ENCODE measurements around the gene SLFN12. TPM values are rescaled to one million over a fixed set of nuclear protein-coding genes. Genes with fewer than 3 reads are reported as not detected.
"Not testable (repeated sequence)": the region's sequence is repeated elsewhere in the genome, so short reads cannot be mapped to it uniquely, and the experiment has no call there.

Gene SLFN12
- total RNA-seq, 2 experiments from 2014 or later, result 0.06 TPM; not detected in 1

GRCh38 chr17:35407531-35407930 lies 24.8 kb downstream of the SLFN12 start:
- BruUV-seq (replicated peaks), result no TSS peak
- Histone ChIP-seq H3K4me3 (ENCODE audit: low read depth, low read length, poor library complexity, severe bottlenecking) (no peak overlapping the region), H3K9me2 (ENCODE audit: insufficient read depth, low read length) (no peaks in the 10 kb centered on the region), H3K9me3 (ENCODE audit: low read length) (no peaks in the 10 kb centered on the region), H3K4me2 (ENCODE audit: low read length) (no peak overlapping the region), H3K27ac (ENCODE audit: low read depth, low read length, poor library complexity, severe bottlenecking) (no peak overlapping the region), H2AFZ (ENCODE audit: low read length) (no peak overlapping the region), H3K36me3 (ENCODE audit: insufficient read depth, low read length) (no peaks in the 10 kb centered on the region), H3K79me2 (ENCODE audit: insufficient read depth, low read depth, low read length) (no peaks in the 10 kb centered on the region), H4K20me1 (ENCODE audit: insufficient read depth, low read length) (no peaks in the 10 kb centered on the region), H3K4me1 (ENCODE audit: insufficient read depth, low read length, poor library complexity, severe bottlenecking) (no peaks in the 10 kb centered on the region)
- intact Hi-C loops (cut with micrococcal nuclease; ENCODE audit: unreplicated experiment), result no loop called here
- TF ChIP-seq CTCF (conservative IDR thresholded peaks at IDR 0.05; ENCODE audit: low read length), result no peak
- no peak for TF ChIP-seq EZH2phosphoT487 (IDR thresholded peaks at IDR 0.05; ENCODE audit: borderline replicate concordance, low read depth, low read length)
- ChIA-PET POLR2A (no interaction called here), CTCF (ENCODE audit: unreplicated experiment) (no interaction called here)
- DNase-seq (ENCODE audit: low spot score), result no peak

DNA sequence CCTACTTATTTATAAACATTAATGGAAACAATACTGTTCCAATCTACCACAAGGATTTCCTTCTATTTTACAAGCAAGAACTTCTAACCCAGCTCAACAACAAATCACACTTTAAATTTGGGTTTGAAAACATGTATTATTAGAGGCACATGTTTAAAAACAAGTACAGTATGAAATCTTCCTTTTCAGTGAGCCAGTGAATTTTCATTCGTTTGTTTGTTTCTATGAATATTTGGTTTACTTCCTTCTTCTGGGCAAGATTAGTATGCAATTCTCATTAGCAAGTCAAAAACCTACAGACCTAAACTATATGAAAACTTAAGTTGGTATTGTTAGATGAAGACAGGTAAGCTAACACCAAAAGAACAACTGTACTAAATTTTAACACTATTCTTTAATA lies 25.7 kb downstream of the SLFN12 start:
- TF ChIP-seq EZH2phosphoT487 (IDR thresholded peaks at IDR 0.05; ENCODE audit: borderline replicate concordance, low read depth, low read length), result no peak
- no peak for TF ChIP-seq CTCF (conservative IDR thresholded peaks at IDR 0.05; ENCODE audit: low read length)
- intact Hi-C loops (cut with micrococcal nuclease; ENCODE audit: unreplicated experiment), result no loop called here
- Histone ChIP-seq H3K79me2 (ENCODE audit: insufficient read depth, low read depth, low read length) (no peaks in the 10 kb centered on the region), H4K20me1 (ENCODE audit: insufficient read depth, low read length) (no peaks in the 10 kb centered on the region), H3K4me1 (ENCODE audit: insufficient read depth, low read length, poor library complexity, severe bottlenecking) (no peaks in the 10 kb centered on the region), H3K9me2 (ENCODE audit: insufficient read depth, low read length) (no peaks in the 10 kb centered on the region), H3K4me2 (ENCODE audit: low read length) (no peak overlapping the region), H3K9me3 (ENCODE audit: low read length) (no peaks in the 10 kb centered on the region), H3K4me3 (ENCODE audit: low read depth, low read length, poor library complexity, severe bottlenecking) (no peak overlapping the region), H2AFZ (ENCODE audit: low read length) (no peak overlapping the region), H3K36me3 (ENCODE audit: insufficient read depth, low read length) (no peaks in the 10 kb centered on the region), H3K27ac (ENCODE audit: low read depth, low read length, poor library complexity, severe bottlenecking) (no peak overlapping the region)
- no TSS peak for BruUV-seq (replicated peaks)
- DNase-seq (ENCODE audit: low spot score), result no peak
- ChIA-PET POLR2A (no interaction called here), CTCF (ENCODE audit: unreplicated experiment) (no interaction called here)

GRCh38 chr17:35404360-35404759 lies 27.9 kb downstream of the SLFN12 start:
- no peaks in the 10 kb centered on the region for H4K20me1 ChIP-seq (ENCODE audit: insufficient read depth, low read length)
- H3K9me2 ChIP-seq (ENCODE audit: insufficient read depth, low read length), result no peaks in the 10 kb centered on the region
- DNase-seq (ENCODE audit: low spot score), result no peak
- no peaks in the 10 kb centered on the region for H3K79me2 ChIP-seq (ENCODE audit: insufficient read depth, low read depth, low read length)
- H3K9me3 ChIP-seq (ENCODE audit: low read length), result no peaks in the 10 kb centered on the region
- H3K36me3 ChIP-seq (ENCODE audit: insufficient read depth, low read length), result no peaks in the 10 kb centered on the region
- no peak overlapping the region for H3K4me2 ChIP-seq (ENCODE audit: low read length)
- intact Hi-C loops (cut with micrococcal nuclease; ENCODE audit: unreplicated experiment), result no loop called here
- H2AFZ ChIP-seq (ENCODE audit: low read length), result no peak overlapping the region
- TF ChIP-seq CTCF (conservative IDR thresholded peaks at IDR 0.05; ENCODE audit: low read length), result no peak
- TF ChIP-seq EZH2phosphoT487 (IDR thresholded peaks at IDR 0.05; ENCODE audit: borderline replicate concordance, low read depth, low read length), result no peak
- no peak overlapping the region for H3K27ac ChIP-seq (ENCODE audit: low read depth, low read length, poor library complexity, severe bottlenecking)
- no peaks in the 10 kb centered on the region for H3K4me1 ChIP-seq (ENCODE audit: insufficient read depth, low read length, poor library complexity, severe bottlenecking)
- no peak overlapping the region for H3K4me3 ChIP-seq (ENCODE audit: low read depth, low read length, poor library complexity, severe bottlenecking)
- CTCF ChIA-PET (ENCODE audit: unreplicated experiment), result no interaction called here
- no TSS peak for BruUV-seq (replicated peaks)
- POLR2A ChIA-PET, result no interaction called here

- CTCF ChIA-PET (ENCODE audit: unreplicated experiment); POLR2A ChIA-PET; BruUV-seq (replicated peaks); H3K9me3 ChIP-seq (ENCODE audit: low read length); DNase-seq (ENCODE audit: low spot score); H3K27ac ChIP-seq (ENCODE audit: low read depth, low read length, poor library complexity, severe bottlenecking); H3K4me1 ChIP-seq (ENCODE audit: insufficient read depth, low read length, poor library complexity, severe bottlenecking); intact Hi-C loops (cut with micrococcal nuclease; ENCODE audit: unreplicated experiment); H2AFZ ChIP-seq (ENCODE audit: low read length); H3K4me3 ChIP-seq (ENCODE audit: low read depth, low read length, poor library complexity, severe bottlenecking); H3K36me3 ChIP-seq (ENCODE audit: insufficient read depth, low read length); H3K79me2 ChIP-seq (ENCODE audit: insufficient read depth, low read depth, low read length); H3K9me2 ChIP-seq (ENCODE audit: insufficient read depth, low read length); H3K4me2 ChIP-seq (ENCODE audit: low read length); H4K20me1 ChIP-seq (ENCODE audit: insufficient read depth, low read length): not testable (repeated sequence)
These were observed 38.5 kb downstream of the SLFN12 start for GRCh38 chr17:35393783-35394182.
